ENCODE data around the gene CELF2. TPM values are rescaled to one million over a fixed set of nuclear protein-coding genes. Genes with fewer than 3 reads are reported as not detected.

CELF2 gene
- total RNA-seq, 1 experiment from 2014 or later = not detected

GRCh38 chr10:11261143-11261542, 243.5 kb downstream of the CELF2 start:
- CTCF ChIA-PET = no interaction called here
- no peak for TF ChIP-seq CTCF (IDR thresholded peaks at IDR 0.05; ENCODE audit: unreplicated experiment)
- H3K4me1 Mint-ChIP-seq (ENCODE audit: low read depth, unreplicated experiment) = no peaks in the 10 kb centered on the region
- intact Hi-C loops (cut with micrococcal nuclease; ENCODE audit: unreplicated experiment) = no loop called here
- H3K27me3 Mint-ChIP-seq (ENCODE audit: unreplicated experiment) = peaks cover 24% of the 10 kb centered on the region
- H3K4me3 Mint-ChIP-seq (ENCODE audit: low read depth, unreplicated experiment) = no peak overlapping the region
- no peak for DNase-seq
- H3K9me3 Mint-ChIP-seq (ENCODE audit: low read depth, unreplicated experiment) = no peaks in the 10 kb centered on the region
- BruUV-seq (replicated peaks) = no TSS peak
- no peak overlapping the region for H3K27ac Mint-ChIP-seq (ENCODE audit: unreplicated experiment)
- H3K36me3 Mint-ChIP-seq (ENCODE audit: insufficient read depth, unreplicated experiment) = no peaks in the 10 kb centered on the region

DNA sequence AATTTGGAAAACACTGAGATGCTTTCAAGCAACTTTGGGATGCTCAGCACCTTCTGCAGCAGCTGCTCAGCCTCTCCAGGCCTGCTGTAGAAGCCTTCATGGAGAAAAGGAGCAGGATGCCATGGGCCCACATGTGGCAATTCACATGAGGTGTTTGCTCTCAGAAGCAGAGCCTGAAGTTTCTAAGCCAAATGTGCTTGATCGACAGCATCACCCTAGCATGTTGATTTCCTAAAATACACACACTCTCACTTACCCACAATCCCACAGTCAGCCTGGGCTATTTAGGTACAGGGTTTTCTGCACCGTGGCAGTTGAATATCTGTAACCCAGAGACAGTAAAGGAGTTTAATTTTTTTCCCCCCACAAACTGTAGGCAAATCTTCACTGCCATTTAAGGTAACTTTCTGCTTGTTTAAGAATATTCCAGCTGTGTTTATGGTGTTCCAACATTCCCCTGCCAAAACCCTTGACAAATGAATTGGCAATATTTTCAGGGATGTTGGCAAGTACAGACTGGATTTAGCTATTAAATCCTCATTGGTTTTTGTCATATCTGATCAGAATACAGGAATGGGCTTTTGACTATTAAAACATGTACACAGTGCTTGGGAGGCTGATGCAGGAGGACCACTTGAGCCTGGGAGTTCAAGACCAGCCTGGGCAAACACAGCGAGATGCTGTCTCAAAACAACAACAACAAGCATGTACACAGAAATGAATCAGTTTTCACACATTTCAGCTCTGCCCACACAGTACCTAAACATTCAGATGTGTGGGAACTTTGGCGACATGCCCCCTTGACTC, 244.2 kb downstream of the CELF2 start:
- BruUV-seq (replicated peaks) = no TSS peak
- no peak for TF ChIP-seq CTCF (IDR thresholded peaks at IDR 0.05; ENCODE audit: unreplicated experiment)
- H3K27me3 Mint-ChIP-seq (ENCODE audit: unreplicated experiment) = peaks cover 31% of the 10 kb centered on the region
- H3K4me3 Mint-ChIP-seq (ENCODE audit: low read depth, unreplicated experiment) = no peak overlapping the region
- intact Hi-C loops (cut with micrococcal nuclease; ENCODE audit: unreplicated experiment) = no loop called here
- CTCF ChIA-PET = no interaction called here
- H3K27ac Mint-ChIP-seq (ENCODE audit: unreplicated experiment) = no peak overlapping the region
- no peaks in the 10 kb centered on the region for H3K4me1 Mint-ChIP-seq (ENCODE audit: low read depth, unreplicated experiment)
- H3K9me3 Mint-ChIP-seq (ENCODE audit: low read depth, unreplicated experiment) = no peaks in the 10 kb centered on the region
- no peak for DNase-seq
- no peaks in the 10 kb centered on the region for H3K36me3 Mint-ChIP-seq (ENCODE audit: insufficient read depth, unreplicated experiment)

GRCh38 chr10:11262494-11263345, 245.0 kb downstream of the CELF2 start:
- CTCF ChIA-PET = interaction anchor here (0.6 kb wide), 1 partner anchor 1952 kb away, joined by 3 read pairs; no protein-coding TSS in a partner anchor

DNA sequence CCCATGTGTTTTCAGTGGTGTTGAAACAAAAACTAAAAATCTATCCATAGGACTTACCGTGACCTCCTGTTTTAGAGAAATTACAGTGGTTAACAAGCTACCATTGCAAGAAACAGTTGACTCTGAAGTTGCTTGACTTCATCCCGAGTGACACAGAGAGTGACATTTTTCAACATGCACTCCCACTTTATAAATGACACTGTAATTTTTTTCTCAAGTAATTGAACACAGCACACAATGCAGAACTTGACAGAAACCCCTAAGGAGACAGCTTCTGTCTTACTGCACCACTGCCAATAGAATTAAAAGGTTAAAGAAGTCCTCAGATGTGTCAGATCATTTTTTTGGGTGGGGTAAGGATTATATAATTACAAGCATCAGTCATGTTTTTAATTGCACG, 246.1 kb downstream of the CELF2 start:
- peaks cover 26% of the 10 kb centered on the region for H3K27me3 Mint-ChIP-seq (ENCODE audit: unreplicated experiment)
- no peak for TF ChIP-seq CTCF (IDR thresholded peaks at IDR 0.05; ENCODE audit: unreplicated experiment)
- no peaks in the 10 kb centered on the region for H3K4me1 Mint-ChIP-seq (ENCODE audit: low read depth, unreplicated experiment)
- H3K36me3 Mint-ChIP-seq (ENCODE audit: insufficient read depth, unreplicated experiment) = no peaks in the 10 kb centered on the region
- CTCF ChIA-PET = no interaction called here
- no TSS peak for BruUV-seq (replicated peaks)
- no peak for DNase-seq
- no peaks in the 10 kb centered on the region for H3K9me3 Mint-ChIP-seq (ENCODE audit: low read depth, unreplicated experiment)
- intact Hi-C loops (cut with micrococcal nuclease; ENCODE audit: unreplicated experiment) = no loop called here
- no peak overlapping the region for H3K4me3 Mint-ChIP-seq (ENCODE audit: low read depth, unreplicated experiment)
- no peak overlapping the region for H3K27ac Mint-ChIP-seq (ENCODE audit: unreplicated experiment)

More at GRCh38 chr10:11262494-11263345, 245.0 kb downstream of the CELF2 start:
- peaks cover 30% of the 10 kb centered on the region for H3K27me3 Mint-ChIP-seq (ENCODE audit: unreplicated experiment)
- no TSS peak for BruUV-seq (replicated peaks)
- no peak for TF ChIP-seq CTCF (IDR thresholded peaks at IDR 0.05; ENCODE audit: unreplicated experiment)
- H3K4me3 Mint-ChIP-seq (ENCODE audit: low read depth, unreplicated experiment) = no peak overlapping the region
- H3K4me1 Mint-ChIP-seq (ENCODE audit: low read depth, unreplicated experiment) = no peaks in the 10 kb centered on the region
- no peaks in the 10 kb centered on the region for H3K36me3 Mint-ChIP-seq (ENCODE audit: insufficient read depth, unreplicated experiment)
- H3K27ac Mint-ChIP-seq (ENCODE audit: unreplicated experiment) = no peak overlapping the region
- no peaks in the 10 kb centered on the region for H3K9me3 Mint-ChIP-seq (ENCODE audit: low read depth, unreplicated experiment)
- intact Hi-C loops (cut with micrococcal nuclease; ENCODE audit: unreplicated experiment) = no loop called here
- DNase-seq = no peak
